IMR-90 (cell line): ENCODE results near the gene CCDC150.

Experiments used
- BHLHE40 ChIP-seq: fragments of 150-350 bp; IDR thresholded peaks from 2 replicates; pipeline ENCODE4 v1.6.1; 2016; ENCODE audit warnings: mild to moderate bottlenecking, low read depth, low read length
- CEBPB ChIP-seq: IDR thresholded peaks from 2 replicates; pipeline ENCODE4 v1.6.1; 2012; ENCODE audit warnings: low read depth, low read length, improper control_type of control experiment
- CHD1 ChIP-seq: IDR thresholded peaks from 2 replicates; pipeline ENCODE4 v1.6.1; 2012; ENCODE audit warnings: low read depth, low read length, improper control_type of control experiment
- FOS ChIP-seq: fragments of 150-350 bp; IDR thresholded peaks from 2 replicates; pipeline ENCODE4 v1.6.1; 2016; ENCODE audit warnings: low read depth, low read length
- MAFK ChIP-seq: IDR thresholded peaks from 2 replicates; pipeline ENCODE4 v1.6.1; 2012; ENCODE audit warnings: low read depth, low read length, improper control_type of control experiment
- NFE2L2 ChIP-seq: fragments of 150-350 bp; IDR thresholded peaks from 2 replicates; pipeline ENCODE4 v1.6.1; 2016; ENCODE audit warnings: low read depth, mild to moderate bottlenecking, low read length
- POLR2A ChIP-seq: IDR thresholded peaks from 2 replicates; pipeline ENCODE4 v1.6.1; 2012; ENCODE audit warnings: mild to moderate bottlenecking, low read depth, low read length
- RAD21 ChIP-seq: IDR thresholded peaks from 2 replicates; pipeline ENCODE4 v1.6.1; 2012; ENCODE audit warnings: low read length, improper control_type of control experiment
- RFX5 ChIP-seq: IDR thresholded peaks from 2 replicates; pipeline ENCODE4 v1.8.0; 2012; ENCODE audit warnings: low read depth, mild to moderate bottlenecking, low read length, moderate library complexity
- SMC3 ChIP-seq: fragments of 150-350 bp; IDR thresholded peaks from 2 replicates; pipeline ENCODE4 v1.6.1; 2016; ENCODE audit warnings: low read depth, mild to moderate bottlenecking, antibody characterized with exemption, low read length, moderate library complexity
- TF ChIP-seq, protein P1 (sequence below): conservative IDR thresholded peaks from 2 replicates; pipeline ENCODE4 v1.5.1; 2012; ENCODE audit warnings: mild to moderate bottlenecking, low read depth, low read length, improper control_type of control experiment
- TF ChIP-seq, protein P2 (sequence below): fragments of 150-350 bp; IDR thresholded peaks from 2 replicates; pipeline ENCODE4 v1.6.1; 2017; ENCODE audit warnings: mild to moderate bottlenecking, antibody characterized with exemption, low read length, low read depth

DNA sequence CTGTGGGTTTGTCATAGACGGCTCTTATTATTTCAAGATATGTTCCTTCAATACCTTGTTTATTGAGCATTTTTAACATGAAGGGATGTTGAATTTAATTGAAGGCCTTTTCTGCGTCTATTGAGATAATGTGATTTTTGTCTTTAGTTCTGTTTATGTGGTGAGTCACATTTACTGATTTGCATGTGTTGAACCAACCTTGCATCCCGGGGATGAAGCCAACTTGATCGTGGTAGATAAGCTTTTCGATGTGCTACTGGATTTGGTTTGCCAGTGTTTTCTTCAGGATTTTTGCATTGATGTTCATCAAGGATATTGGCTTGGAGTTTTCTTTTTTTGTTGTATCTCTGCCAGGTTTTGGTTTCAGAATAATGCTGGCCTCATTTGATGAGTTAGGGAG is 99.5 kb downstream of the CCDC150 start:
- no peak for TF ChIP-seq NFE2L2
- TF ChIP-seq RFX5: no peak
- TF ChIP-seq POLR2A: no peak
- TF ChIP-seq RAD21: no peak
- TF ChIP-seq FOS: no peak
- TF ChIP-seq, protein P1, sequence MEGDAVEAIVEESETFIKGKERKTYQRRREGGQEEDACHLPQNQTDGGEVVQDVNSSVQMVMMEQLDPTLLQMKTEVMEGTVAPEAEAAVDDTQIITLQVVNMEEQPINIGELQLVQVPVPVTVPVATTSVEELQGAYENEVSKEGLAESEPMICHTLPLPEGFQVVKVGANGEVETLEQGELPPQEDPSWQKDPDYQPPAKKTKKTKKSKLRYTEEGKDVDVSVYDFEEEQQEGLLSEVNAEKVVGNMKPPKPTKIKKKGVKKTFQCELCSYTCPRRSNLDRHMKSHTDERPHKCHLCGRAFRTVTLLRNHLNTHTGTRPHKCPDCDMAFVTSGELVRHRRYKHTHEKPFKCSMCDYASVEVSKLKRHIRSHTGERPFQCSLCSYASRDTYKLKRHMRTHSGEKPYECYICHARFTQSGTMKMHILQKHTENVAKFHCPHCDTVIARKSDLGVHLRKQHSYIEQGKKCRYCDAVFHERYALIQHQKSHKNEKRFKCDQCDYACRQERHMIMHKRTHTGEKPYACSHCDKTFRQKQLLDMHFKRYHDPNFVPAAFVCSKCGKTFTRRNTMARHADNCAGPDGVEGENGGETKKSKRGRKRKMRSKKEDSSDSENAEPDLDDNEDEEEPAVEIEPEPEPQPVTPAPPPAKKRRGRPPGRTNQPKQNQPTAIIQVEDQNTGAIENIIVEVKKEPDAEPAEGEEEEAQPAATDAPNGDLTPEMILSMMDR: no peak
- TF ChIP-seq, protein P2, sequence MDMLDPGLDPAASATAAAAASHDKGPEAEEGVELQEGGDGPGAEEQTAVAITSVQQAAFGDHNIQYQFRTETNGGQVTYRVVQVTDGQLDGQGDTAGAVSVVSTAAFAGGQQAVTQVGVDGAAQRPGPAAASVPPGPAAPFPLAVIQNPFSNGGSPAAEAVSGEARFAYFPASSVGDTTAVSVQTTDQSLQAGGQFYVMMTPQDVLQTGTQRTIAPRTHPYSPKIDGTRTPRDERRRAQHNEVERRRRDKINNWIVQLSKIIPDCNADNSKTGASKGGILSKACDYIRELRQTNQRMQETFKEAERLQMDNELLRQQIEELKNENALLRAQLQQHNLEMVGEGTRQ: no peak
- TF ChIP-seq MAFK: no peak
- TF ChIP-seq SMC3: no peak
- TF ChIP-seq CHD1: no peak
- no peak for TF ChIP-seq CEBPB
- no peak for TF ChIP-seq BHLHE40
